Adrenal gland (tissue), 12 donors: Measurements from ENCODE around the gene TMIGD1. TPM values are rescaled to one million over a fixed set of nuclear protein-coding genes. Genes with fewer than 3 reads are reported as not detected.

Experiments
- DNase-seq, 7 donors: peaks; one replicate each; pipeline ENCODE4 v3.0.0-alpha.2; 2019 to 2020
- H3K27ac ChIP-seq, 5 donors: fragments of 200-600 bp; sonication (generic) in 4 of 5; 1 replicate in 3 of 5; 2 replicates in 2 of 5; pipeline versions ENCODE4 v1.5.1 to v1.8.0; 2016 to 2020; ENCODE audit warnings: mild to moderate bottlenecking in 1 of 5
- H3K27me3 ChIP-seq: fragments of 200-600 bp; 2 replicates; pipeline ENCODE4 v1.8.0; 2021
- H3K36me3 ChIP-seq, 2 donors: fragments of 200-600 bp; replicated peaks in 1 of 2; 1 replicate in 1 of 2; 2 replicates in 1 of 2; pipeline versions ENCODE4 v1.5.1 to v1.8.0; 2018 to 2022
- H3K4me1 ChIP-seq, 2 donors: fragments of 200-600 bp; replicated peaks in 1 of 2; 1 replicate in 1 of 2; 2 replicates in 1 of 2; pipeline versions ENCODE4 v1.5.1 to v1.8.0; 2018 to 2021
- H3K4me3 ChIP-seq, 4 donors: fragments of 200-600 bp; sonication (generic) in 3 of 4; one replicate each; pipeline ENCODE4 v1.5.1; 2016 to 2018
- H3K9me3 ChIP-seq, 3 donors: fragments of 200-600 bp; sonication (generic) in 1 of 3; replicated peaks in 1 of 3; 1 replicate in 2 of 3; 2 replicates in 1 of 3; pipeline versions ENCODE4 v1.5.1 to v1.8.0; 2016 to 2021
- POLR2A ChIP-seq, 2 donors: fragments of 450-650 bp; IDR thresholded peaks; one replicate each; pipeline ENCODE4 v1.6.1; 2017; ENCODE audit warnings: antibody characterized with exemption in 2 of 2, mild to moderate bottlenecking in 2 of 2, moderate library complexity in 1 of 2
- WGBS, 4 donors: extraction: QIAGEN DNeasy Blood & Tissue Kit in 2 of 4; methylation state at CpG; one replicate each; pipeline versions ENCODE4 v1.1.5 to v1.1.7; 2013 to 2017; 5-methylcytosine and 5-hydroxymethylcytosine counted together
- intact Hi-C, 2 donors: fragments of 100-400 bp; cut with DNase I; formaldehyde crosslinking; loops; one replicate each; pipeline versions ENCODE4 v1.14.1 to v1.15.0; 2022 to 2023
- polyA plus RNA-seq, 3 donors: library from polyadenylated mRNA; stranded (reverse); fragments of 200-250 nt in 2 of 3; fragments of 350-450 nt in 1 of 3; fragmentation: Illumina TruSeq in 1 of 3; extraction: RNeasy Lipid Tissue Mini Kit (QIAGEN cat#74804) in 1 of 3; gene quantifications; one replicate each; pipeline ENCODE4 v1.2.3, GENCODE V29; 2013 to 2014
- total RNA-seq, 9 donors: library from RNA; depleted of rRNA in 4 of 9; stranded (reverse); fragments of >200 nt in 4 of 9; fragments of 120-200 nt in 1 of 9; fragmentation: NEBNext Ultra II Directional in 1 of 9; extraction: Animal tissue kit (Norgen Biotek cat#: 25700) in 1 of 9; gene quantifications; one replicate each; pipeline versions ENCODE4 v1.1.0 to v1.2.4, GENCODE V29; 2013 to 2023
- TF ChIP-seq, protein P1 (sequence below), 6 experiments: fragments of 450-650 bp in 4 of 6; fragments of 200-600 bp in 2 of 6; sonication (generic) in 1 of 6; IDR thresholded peaks; 1 replicate in 5 of 6; 2 replicates in 1 of 6; pipeline versions ENCODE4 v1.5.1 to v1.8.0; 2016 to 2021; ENCODE audit warnings: antibody characterized with exemption in 6 of 6, mild to moderate bottlenecking in 2 of 6, moderate library complexity in 1 of 6
- donor health status: healthy with polysubstance abuse.
- donor health status: Bipolar disorder and iron deficiency.
- donor health status: DM: yes; HTN: yes; CAD: no.
- donor health status: DM: no; HTN: no; CAD: no.
- donor health status: DM: no; HTN: no; CAD: no.
- donor health status: DM: yes; HTN: yes; CAD: no.

The TMIGD1 gene
- total and polyA plus RNA-seq, 12 donors = not detected

DNA sequence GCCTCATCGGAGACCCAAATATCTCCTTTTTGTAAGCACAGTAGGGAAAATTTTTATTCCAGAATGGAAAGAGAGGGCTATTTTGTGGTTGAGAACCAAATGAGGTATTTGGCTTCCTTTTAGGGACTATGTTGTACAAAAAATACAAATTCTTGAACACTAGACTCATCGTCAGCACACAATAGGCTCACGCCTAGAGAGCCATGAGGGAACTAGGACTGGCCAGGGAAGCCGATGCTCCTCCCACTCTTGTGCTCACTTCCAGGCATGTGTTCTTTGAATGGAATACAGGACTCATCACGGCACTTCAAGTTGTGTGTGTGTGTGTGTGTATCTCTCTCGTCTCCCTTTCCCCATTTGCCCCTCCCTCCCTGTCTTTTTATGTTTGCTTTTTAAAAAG, 24.3 kb downstream of the TMIGD1 start:
- no peak for DNase-seq
- TF ChIP-seq POLR2A (IDR thresholded peaks at IDR 0.05) = no peak
- TF ChIP-seq, protein P1, sequence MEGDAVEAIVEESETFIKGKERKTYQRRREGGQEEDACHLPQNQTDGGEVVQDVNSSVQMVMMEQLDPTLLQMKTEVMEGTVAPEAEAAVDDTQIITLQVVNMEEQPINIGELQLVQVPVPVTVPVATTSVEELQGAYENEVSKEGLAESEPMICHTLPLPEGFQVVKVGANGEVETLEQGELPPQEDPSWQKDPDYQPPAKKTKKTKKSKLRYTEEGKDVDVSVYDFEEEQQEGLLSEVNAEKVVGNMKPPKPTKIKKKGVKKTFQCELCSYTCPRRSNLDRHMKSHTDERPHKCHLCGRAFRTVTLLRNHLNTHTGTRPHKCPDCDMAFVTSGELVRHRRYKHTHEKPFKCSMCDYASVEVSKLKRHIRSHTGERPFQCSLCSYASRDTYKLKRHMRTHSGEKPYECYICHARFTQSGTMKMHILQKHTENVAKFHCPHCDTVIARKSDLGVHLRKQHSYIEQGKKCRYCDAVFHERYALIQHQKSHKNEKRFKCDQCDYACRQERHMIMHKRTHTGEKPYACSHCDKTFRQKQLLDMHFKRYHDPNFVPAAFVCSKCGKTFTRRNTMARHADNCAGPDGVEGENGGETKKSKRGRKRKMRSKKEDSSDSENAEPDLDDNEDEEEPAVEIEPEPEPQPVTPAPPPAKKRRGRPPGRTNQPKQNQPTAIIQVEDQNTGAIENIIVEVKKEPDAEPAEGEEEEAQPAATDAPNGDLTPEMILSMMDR (IDR thresholded peaks at IDR 0.05) = no peak
- intact Hi-C loops = no loop called here

DNA sequence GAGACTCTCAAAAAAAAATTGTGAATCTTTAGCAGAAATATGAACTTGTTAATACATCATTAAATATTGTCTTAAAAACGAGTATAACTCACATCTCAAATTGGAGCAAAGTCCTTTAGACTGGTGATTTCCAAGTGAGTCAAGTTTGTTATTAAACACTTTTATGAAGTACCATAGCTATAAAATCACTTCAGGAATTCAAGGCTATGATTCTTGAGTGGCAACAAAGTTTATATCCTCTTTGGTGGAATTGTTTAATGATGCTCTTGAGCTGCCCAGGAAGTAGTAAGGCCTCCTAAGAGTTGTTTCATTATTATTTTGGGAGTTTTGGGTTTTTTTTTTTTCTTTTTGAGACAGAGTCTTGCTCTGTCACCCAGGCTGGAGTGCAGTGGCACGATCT, 25.5 kb downstream of the TMIGD1 start:
- intact Hi-C loops = no loop called here
- no peak for TF ChIP-seq POLR2A (IDR thresholded peaks at IDR 0.05)
- TF ChIP-seq, protein P1 (IDR thresholded peaks at IDR 0.05) = no peak
- no peak overlapping the region for H3K4me3 ChIP-seq
- H3K4me1 ChIP-seq = no peaks in the 10 kb centered on the region
- no peaks in the 10 kb centered on the region for H3K9me3 ChIP-seq
- no peaks in the 10 kb centered on the region for H3K27me3 ChIP-seq
- 80 to 90% (median 84%) methylated on average over 2 of the region's 2 CpGs for WGBS, 4 donors
- no peaks in the 10 kb centered on the region for H3K36me3 ChIP-seq
- H3K27ac ChIP-seq = no peak overlapping the region
- no peak for DNase-seq

More for the DNA sequence above, 24.3 kb downstream of the TMIGD1 start:
- H3K9me3 ChIP-seq = no peaks in the 10 kb centered on the region
- no peaks in the 10 kb centered on the region for H3K4me1 ChIP-seq
- no peaks in the 10 kb centered on the region for H3K27me3 ChIP-seq
- H3K4me3 ChIP-seq = no peak overlapping the region
- WGBS, 4 donors = 89 to 97% (median 92%) methylated on average over 6 of the region's 6 CpGs
- no peak overlapping the region for H3K27ac ChIP-seq
- no peaks in the 10 kb centered on the region for H3K36me3 ChIP-seq

DNA sequence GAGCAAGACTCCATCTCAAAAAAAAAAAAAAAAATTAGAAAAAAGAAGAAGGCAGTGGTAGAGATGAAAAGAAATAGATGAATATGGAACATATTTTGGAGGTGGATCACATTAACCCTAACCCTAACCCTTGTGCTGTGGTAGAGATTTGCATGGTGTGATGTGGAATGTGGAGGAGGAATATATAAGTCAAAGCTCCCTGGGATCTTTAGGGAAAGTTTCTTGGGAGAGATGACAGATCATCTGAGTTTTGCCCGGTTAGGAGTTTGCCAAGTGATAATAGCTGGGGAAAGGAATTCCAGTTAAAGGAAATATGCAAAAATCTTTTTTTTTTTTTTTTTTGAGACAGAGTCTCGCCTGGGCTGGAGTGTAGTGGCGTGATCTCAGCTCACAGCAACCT, 29.1 kb downstream of the TMIGD1 start:
- WGBS, 4 donors = 64 to 82% (median 74%) methylated on average over 3 of the region's 3 CpGs
- DNase-seq = no peak
- H3K4me3 ChIP-seq = no peak overlapping the region
- H3K4me1 ChIP-seq = no peaks in the 10 kb centered on the region
- H3K9me3 ChIP-seq = no peaks in the 10 kb centered on the region
- H3K27me3 ChIP-seq = no peaks in the 10 kb centered on the region
- intact Hi-C loops = no loop called here
- H3K36me3 ChIP-seq = no peaks in the 10 kb centered on the region
- no peak for TF ChIP-seq POLR2A (IDR thresholded peaks at IDR 0.05)
- no peak overlapping the region for H3K27ac ChIP-seq

DNA sequence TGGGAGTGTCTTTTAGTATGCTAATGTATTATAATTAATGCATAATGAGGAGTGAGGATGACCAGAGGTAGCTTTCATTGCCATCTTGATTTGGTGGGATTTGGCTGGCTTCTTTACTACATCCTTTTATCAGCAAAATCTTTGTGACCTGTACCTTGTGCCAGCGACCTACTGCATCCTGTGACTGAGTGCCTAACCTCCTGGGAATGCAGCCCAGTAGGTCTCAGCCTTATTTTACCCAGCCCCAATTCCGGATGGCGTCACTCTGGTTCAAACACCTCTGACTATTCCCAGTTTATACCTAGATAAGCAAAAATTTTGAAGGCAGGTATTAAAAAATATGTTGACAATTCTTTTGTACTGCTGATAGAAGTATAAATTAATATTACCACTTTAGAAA, 31.6 kb downstream of the TMIGD1 start:
- H3K4me3 ChIP-seq = no peak overlapping the region
- 46 to 73% (median 66%) methylated on average over 3 of the region's 3 CpGs for WGBS, 4 donors
- no peaks in the 10 kb centered on the region for H3K36me3 ChIP-seq
- DNase-seq = no peak
- no peaks in the 10 kb centered on the region for H3K9me3 ChIP-seq
- H3K4me1 ChIP-seq = no peaks in the 10 kb centered on the region
- intact Hi-C loops = no loop called here
- no peaks in the 10 kb centered on the region for H3K27me3 ChIP-seq
- TF ChIP-seq POLR2A (IDR thresholded peaks at IDR 0.05) = no peak
- TF ChIP-seq, protein P1 (IDR thresholded peaks at IDR 0.05) = no peak
- no peak overlapping the region for H3K27ac ChIP-seq

DNA sequence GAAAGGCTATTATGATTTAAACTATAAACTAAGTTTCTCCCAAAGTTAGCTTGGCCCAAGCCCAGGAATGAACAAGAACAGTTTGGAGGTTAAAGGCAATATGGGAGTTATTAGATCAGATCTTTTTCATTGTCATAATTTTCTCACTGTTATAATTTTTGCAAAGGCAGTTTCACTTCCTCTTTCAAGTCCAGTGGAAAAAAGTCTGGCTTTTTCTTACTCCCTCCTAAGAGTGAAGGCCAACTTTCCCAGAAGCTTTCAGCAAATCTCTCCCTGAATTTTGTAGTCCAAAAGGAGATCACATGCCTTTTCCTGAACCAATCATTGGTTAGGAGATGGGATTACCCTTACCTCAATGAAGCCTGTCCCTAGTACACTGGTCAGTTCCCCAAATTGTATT, 33.0 kb downstream of the TMIGD1 start:
- TF ChIP-seq, protein P1 (IDR thresholded peaks at IDR 0.05) = no peak
- no peak for TF ChIP-seq POLR2A (IDR thresholded peaks at IDR 0.05)
- Histone ChIP-seq H3K4me1 (no peaks in the 10 kb centered on the region), H3K27me3 (no peaks in the 10 kb centered on the region), H3K27ac (no peak overlapping the region), H3K4me3 (no peak overlapping the region), H3K36me3 (no peaks in the 10 kb centered on the region), H3K9me3 (no peaks in the 10 kb centered on the region)
- intact Hi-C loops = no loop called here
- DNase-seq = no peak
